Measurements from ENCODE around the gene ALDH3B2.

DNA sequence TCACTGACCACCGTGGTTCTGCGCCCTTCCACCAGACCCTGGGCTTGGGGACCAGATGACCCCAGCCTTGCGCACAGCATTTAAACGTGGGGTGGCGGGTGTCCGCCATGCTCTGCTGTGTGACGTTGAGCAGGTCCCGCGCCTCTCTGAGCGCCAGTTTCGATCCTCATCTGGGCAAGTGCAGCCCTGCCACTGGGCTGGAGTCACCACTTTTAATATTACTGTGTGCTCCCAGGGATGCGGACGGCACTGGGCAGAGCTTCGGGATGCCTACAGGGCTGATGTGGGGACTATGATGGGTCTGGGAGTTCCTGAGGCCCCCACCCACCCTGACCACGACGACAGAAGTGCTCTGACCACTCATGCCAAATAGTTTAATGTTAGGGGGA is 43.5 kb downstream of the ALDH3B2 start:
- TF ChIP-seq, protein P1, sequence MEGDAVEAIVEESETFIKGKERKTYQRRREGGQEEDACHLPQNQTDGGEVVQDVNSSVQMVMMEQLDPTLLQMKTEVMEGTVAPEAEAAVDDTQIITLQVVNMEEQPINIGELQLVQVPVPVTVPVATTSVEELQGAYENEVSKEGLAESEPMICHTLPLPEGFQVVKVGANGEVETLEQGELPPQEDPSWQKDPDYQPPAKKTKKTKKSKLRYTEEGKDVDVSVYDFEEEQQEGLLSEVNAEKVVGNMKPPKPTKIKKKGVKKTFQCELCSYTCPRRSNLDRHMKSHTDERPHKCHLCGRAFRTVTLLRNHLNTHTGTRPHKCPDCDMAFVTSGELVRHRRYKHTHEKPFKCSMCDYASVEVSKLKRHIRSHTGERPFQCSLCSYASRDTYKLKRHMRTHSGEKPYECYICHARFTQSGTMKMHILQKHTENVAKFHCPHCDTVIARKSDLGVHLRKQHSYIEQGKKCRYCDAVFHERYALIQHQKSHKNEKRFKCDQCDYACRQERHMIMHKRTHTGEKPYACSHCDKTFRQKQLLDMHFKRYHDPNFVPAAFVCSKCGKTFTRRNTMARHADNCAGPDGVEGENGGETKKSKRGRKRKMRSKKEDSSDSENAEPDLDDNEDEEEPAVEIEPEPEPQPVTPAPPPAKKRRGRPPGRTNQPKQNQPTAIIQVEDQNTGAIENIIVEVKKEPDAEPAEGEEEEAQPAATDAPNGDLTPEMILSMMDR (IDR thresholded peaks at IDR 0.05), result no peak
- TF ChIP-seq POLR2AphosphoS5 (IDR thresholded peaks at IDR 0.05) (no peak), POLR2A (IDR thresholded peaks at IDR 0.05; ENCODE audit: low read depth) (no peak)

Measured in esophagus muscularis mucosa (tissue), 3 donors.